PC-9 (cell line): Measurements from ENCODE around the gene PTPN20.

ENCODE experiments used
- EZH2 ChIP-seq: fragments of 200-600 bp; sonication (generic); IDR thresholded peaks from 2 replicates; pipeline ENCODE4 v1.8.0; 2017; ENCODE audit warnings: antibody characterized with exemption, low read depth
- TF ChIP-seq, protein P1 (sequence below): fragments of 200-600 bp; sonication (generic); conservative IDR thresholded peaks from 2 replicates; pipeline ENCODE4 v1.6.1; 2017; ENCODE audit warnings: mixed run types, antibody characterized with exemption, mild to moderate bottlenecking, moderate library complexity

DNA sequence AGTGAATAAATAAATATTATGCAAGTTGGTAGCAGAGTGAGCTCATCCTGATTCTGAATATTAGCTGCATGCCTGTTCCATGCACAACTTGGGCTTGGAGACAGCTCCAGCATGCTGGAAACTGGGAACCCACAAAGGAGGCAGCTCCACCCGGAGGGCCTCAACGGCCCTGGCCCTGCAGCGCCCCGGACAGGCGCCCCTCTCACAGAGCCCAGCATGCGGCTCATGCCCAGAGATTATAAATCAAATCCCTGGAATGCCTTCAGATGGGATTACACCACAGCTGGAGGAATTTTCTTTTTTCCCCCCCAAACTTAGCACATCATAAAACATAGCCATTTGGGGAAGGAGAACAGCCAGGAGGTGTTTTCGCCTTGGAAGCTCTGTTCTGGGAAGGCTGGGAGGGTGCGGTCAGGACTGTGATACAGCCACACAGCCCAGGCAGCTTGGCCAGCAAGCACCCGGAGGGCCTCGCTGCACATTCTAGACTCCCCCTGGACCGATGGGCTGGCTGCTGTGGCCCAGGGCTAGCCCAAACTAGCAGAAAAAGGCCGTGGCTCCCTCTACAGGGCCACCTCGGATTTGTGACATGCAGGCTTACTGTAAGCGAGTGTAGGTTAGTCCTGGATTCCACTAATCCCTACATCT, 102.4 kb downstream of the PTPN20 start:
- TF ChIP-seq, protein P1, sequence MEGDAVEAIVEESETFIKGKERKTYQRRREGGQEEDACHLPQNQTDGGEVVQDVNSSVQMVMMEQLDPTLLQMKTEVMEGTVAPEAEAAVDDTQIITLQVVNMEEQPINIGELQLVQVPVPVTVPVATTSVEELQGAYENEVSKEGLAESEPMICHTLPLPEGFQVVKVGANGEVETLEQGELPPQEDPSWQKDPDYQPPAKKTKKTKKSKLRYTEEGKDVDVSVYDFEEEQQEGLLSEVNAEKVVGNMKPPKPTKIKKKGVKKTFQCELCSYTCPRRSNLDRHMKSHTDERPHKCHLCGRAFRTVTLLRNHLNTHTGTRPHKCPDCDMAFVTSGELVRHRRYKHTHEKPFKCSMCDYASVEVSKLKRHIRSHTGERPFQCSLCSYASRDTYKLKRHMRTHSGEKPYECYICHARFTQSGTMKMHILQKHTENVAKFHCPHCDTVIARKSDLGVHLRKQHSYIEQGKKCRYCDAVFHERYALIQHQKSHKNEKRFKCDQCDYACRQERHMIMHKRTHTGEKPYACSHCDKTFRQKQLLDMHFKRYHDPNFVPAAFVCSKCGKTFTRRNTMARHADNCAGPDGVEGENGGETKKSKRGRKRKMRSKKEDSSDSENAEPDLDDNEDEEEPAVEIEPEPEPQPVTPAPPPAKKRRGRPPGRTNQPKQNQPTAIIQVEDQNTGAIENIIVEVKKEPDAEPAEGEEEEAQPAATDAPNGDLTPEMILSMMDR, result no peak
- TF ChIP-seq EZH2, result no peak
